ENCODE data around the gene SPAG17.

SPAG17 gene

GRCh38 chr1:118073648-118074435 lies 111.2 kb downstream of the SPAG17 start:
- Histone ChIP-seq H3K4me1 (ENCODE audit: control insufficient read depth, insufficient read depth, low read length) (no peaks in the 10 kb centered on the region), H3K9me3 (ENCODE audit: control insufficient read depth, low read length) (no peaks in the 10 kb centered on the region), H3K9ac (ENCODE audit: low read length) (no peak overlapping the region), H3K36me3 (ENCODE audit: control insufficient read depth, insufficient read depth, low read length, severe bottlenecking) (no peaks in the 10 kb centered on the region), H3K4me3 (ENCODE audit: low read length) (no peak overlapping the region), H3K27me3 (replicated peaks; ENCODE audit: control insufficient read depth, insufficient read depth, low read length) (no peaks in the 10 kb centered on the region)
- DNase-seq (ENCODE audit: low read depth) = peak; percentile 7

DNA sequence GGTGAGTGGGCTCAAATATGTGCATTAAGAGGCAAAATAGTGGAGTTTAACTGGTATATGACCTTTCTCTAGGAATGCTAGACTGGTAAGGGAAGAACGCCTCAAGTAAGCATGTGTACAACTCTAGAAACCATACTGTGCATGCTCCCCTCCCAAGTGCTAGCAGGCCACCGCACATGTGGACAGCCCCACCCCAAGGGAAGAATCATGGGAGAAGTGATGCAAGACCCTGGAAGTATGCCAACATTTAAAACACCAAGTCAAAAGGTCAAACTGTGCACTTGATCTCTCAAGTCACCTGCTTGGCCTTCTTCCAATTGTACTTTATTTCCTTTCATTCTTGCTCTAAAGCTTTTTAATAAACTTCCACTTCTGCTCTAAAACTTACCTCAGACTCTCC lies 135.0 kb downstream of the SPAG17 start:
- Histone ChIP-seq H3K9ac (ENCODE audit: low read length) (no peak overlapping the region), H3K27me3 (replicated peaks; ENCODE audit: control insufficient read depth, insufficient read depth, low read length) (no peaks in the 10 kb centered on the region), H3K4me3 (ENCODE audit: low read length) (no peak overlapping the region), H3K9me3 (ENCODE audit: control insufficient read depth, low read length) (no peaks in the 10 kb centered on the region), H3K36me3 (ENCODE audit: control insufficient read depth, insufficient read depth, low read length, severe bottlenecking) (no peaks in the 10 kb centered on the region), H3K4me1 (ENCODE audit: control insufficient read depth, insufficient read depth, low read length) (no peaks in the 10 kb centered on the region)
- DNase-seq (ENCODE audit: low read depth) = no peak

DNA sequence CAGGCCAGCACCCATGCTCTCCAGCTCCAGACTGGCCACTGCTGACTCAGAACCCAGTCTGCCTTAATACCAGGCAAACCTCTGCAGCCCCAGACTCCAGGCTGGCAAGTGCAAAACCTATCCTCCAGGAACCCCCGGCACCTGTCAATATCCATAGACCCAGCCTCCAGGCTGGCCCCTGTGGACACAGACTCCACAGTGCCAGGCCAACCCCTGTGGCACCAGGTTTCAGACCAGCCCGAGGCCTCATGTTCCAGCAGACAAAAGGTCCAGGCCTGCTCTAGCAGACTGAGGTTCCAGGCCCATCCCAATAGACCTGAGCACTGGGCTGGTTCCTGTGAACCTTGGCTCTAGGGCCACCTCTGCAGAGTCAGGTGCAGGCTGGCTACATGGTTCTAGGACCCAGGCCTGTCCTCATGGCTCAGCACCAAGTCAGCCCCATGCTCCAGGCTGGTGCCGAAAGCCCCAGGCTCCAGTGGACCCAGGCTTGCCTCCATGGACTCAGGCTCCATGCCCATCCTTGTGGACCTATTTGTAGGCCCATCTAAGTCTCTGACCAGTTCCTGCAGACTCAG lies 137.3 kb downstream of the SPAG17 start:
- no peaks in the 10 kb centered on the region for H3K4me1 ChIP-seq (ENCODE audit: control insufficient read depth, insufficient read depth, low read length)
- H3K36me3 ChIP-seq (ENCODE audit: control insufficient read depth, insufficient read depth, low read length, severe bottlenecking) = no peaks in the 10 kb centered on the region
- no peak overlapping the region for H3K9ac ChIP-seq (ENCODE audit: low read length)
- no peaks in the 10 kb centered on the region for H3K27me3 ChIP-seq (replicated peaks; ENCODE audit: control insufficient read depth, insufficient read depth, low read length)
- no peak overlapping the region for H3K4me3 ChIP-seq (ENCODE audit: low read length)
- no peak for DNase-seq (ENCODE audit: low read depth)
- H3K9me3 ChIP-seq (ENCODE audit: control insufficient read depth, low read length) = no peaks in the 10 kb centered on the region

DNA sequence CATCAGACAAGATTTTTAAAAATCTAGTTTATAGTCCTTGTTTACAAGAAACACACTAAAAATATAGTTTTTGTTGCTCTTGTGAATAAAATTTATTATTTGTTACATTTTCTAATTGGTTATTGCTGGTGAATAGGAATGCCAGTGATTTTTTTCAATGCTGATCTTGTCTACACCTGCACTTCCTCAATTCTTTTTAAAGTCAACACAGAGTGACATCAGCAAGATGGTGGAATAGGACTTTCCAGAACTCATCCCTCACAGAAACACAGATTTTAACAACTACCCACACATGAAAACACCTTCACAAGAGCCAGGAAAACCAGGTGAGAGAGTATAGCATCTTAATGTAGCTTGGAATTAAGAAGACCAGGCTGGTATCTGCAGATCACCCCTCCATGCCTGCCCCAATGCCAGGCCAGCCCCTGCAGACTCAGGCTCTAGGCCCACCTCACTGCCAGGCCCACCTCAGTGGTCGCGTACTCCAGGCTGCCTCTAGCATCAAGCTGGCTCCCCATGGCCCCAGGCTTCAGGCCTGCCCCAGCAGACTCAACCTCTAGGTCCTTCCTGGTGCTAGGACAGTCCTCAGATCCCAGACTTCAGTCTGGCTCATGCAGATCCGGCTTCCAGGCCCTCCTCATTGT lies 137.9 kb downstream of the SPAG17 start:
- Histone ChIP-seq H3K36me3 (ENCODE audit: control insufficient read depth, insufficient read depth, low read length, severe bottlenecking) (no peaks in the 10 kb centered on the region), H3K9ac (ENCODE audit: low read length) (no peak overlapping the region), H3K9me3 (ENCODE audit: control insufficient read depth, low read length) (no peaks in the 10 kb centered on the region), H3K27me3 (replicated peaks; ENCODE audit: control insufficient read depth, insufficient read depth, low read length) (no peaks in the 10 kb centered on the region), H3K4me1 (ENCODE audit: control insufficient read depth, insufficient read depth, low read length) (no peaks in the 10 kb centered on the region), H3K4me3 (ENCODE audit: low read length) (no peak overlapping the region)
- DNase-seq (ENCODE audit: low read depth) = no peak

DNA sequence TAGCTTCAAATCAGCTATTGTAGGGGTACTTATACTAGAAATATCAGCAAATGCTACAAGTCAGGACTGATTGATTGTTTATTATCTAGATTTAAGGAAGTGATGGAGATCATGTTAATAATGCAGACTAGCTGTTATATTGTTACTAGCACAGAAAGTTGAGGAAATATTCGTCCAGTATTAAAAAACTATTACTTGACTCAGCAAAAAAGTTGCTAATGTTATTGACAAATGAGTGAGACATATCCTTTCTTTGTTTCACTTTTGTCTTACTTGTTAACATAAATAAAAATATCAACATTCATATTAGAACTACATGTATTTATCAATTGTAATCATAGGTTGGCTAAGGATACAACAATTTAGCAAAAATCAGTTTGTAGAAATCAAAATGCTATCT lies 141.4 kb downstream of the SPAG17 start:
- Histone ChIP-seq H3K36me3 (ENCODE audit: control insufficient read depth, insufficient read depth, low read length, severe bottlenecking) (no peaks in the 10 kb centered on the region), H3K27me3 (replicated peaks; ENCODE audit: control insufficient read depth, insufficient read depth, low read length) (no peaks in the 10 kb centered on the region), H3K4me3 (ENCODE audit: low read length) (no peak overlapping the region), H3K9me3 (ENCODE audit: control insufficient read depth, low read length) (no peaks in the 10 kb centered on the region), H3K9ac (ENCODE audit: low read length) (no peak overlapping the region), H3K4me1 (ENCODE audit: control insufficient read depth, insufficient read depth, low read length) (no peaks in the 10 kb centered on the region)
- no peak for DNase-seq (ENCODE audit: low read depth)

DNA sequence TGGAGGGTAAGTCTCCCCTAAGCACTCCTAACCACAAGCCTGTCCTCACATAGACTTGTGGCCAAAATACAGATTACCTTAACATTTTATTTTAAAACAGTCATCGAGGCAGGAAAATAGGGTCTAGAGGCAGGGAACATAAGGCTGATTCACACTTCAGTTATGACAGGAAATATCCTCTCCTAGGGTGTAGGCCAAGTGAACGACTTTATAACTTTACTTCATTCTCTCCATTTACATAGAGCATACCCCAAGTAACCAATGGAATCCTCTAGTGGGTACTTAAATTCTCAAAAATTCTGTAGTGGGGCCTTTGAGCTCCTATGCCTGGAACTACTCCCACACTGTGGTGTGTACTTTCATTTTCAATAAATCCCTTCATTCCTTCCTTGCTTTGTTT lies 142.5 kb downstream of the SPAG17 start:
- Histone ChIP-seq H3K9ac (ENCODE audit: low read length) (no peak overlapping the region), H3K4me3 (ENCODE audit: low read length) (no peak overlapping the region), H3K4me1 (ENCODE audit: control insufficient read depth, insufficient read depth, low read length) (no peaks in the 10 kb centered on the region), H3K9me3 (ENCODE audit: control insufficient read depth, low read length) (no peaks in the 10 kb centered on the region), H3K36me3 (ENCODE audit: control insufficient read depth, insufficient read depth, low read length, severe bottlenecking) (no peaks in the 10 kb centered on the region), H3K27me3 (replicated peaks; ENCODE audit: control insufficient read depth, insufficient read depth, low read length) (no peaks in the 10 kb centered on the region)
- DNase-seq (ENCODE audit: low read depth) = no peak

DNA sequence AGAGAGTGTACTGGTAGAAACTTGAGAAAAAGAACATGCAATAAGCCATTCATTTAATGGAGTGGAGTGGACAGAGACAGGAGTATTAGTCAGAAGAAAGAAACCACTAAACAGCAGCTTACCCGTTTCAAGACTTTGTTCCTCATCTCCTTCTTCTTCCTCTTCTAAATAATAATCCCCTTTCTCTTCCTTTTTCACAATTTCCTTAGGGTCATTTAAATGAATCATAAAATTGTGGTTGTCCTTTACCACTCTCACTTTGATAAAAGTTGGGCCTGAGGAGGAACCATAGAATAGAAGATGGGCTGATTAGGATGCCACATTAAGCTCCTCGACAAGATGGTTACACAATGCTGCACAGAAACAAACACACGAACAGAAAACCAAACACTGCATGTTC lies 145.9 kb downstream of the SPAG17 start:
- Histone ChIP-seq H3K4me1 (ENCODE audit: control insufficient read depth, insufficient read depth, low read length) (no peaks in the 10 kb centered on the region), H3K9ac (ENCODE audit: low read length) (no peak overlapping the region), H3K36me3 (ENCODE audit: control insufficient read depth, insufficient read depth, low read length, severe bottlenecking) (no peaks in the 10 kb centered on the region), H3K9me3 (ENCODE audit: control insufficient read depth, low read length) (no peaks in the 10 kb centered on the region), H3K27me3 (replicated peaks; ENCODE audit: control insufficient read depth, insufficient read depth, low read length) (no peaks in the 10 kb centered on the region), H3K4me3 (ENCODE audit: low read length) (no peak overlapping the region)
- DNase-seq (ENCODE audit: low read depth) = no peak

- no peak for DNase-seq (ENCODE audit: low read depth)
- H3K9me3 ChIP-seq (ENCODE audit: control insufficient read depth, low read length) = no peaks in the 10 kb centered on the region
- no peak overlapping the region for H3K9ac ChIP-seq (ENCODE audit: low read length)
- no peaks in the 10 kb centered on the region for H3K27me3 ChIP-seq (replicated peaks; ENCODE audit: control insufficient read depth, insufficient read depth, low read length)
- no peak overlapping the region for H3K4me3 ChIP-seq (ENCODE audit: low read length)
- no peaks in the 10 kb centered on the region for H3K4me1 ChIP-seq (ENCODE audit: control insufficient read depth, insufficient read depth, low read length)
- no peaks in the 10 kb centered on the region for H3K36me3 ChIP-seq (ENCODE audit: control insufficient read depth, insufficient read depth, low read length, severe bottlenecking)
Measured at GRCh38 chr1:118032883-118033282, 152.1 kb downstream of the SPAG17 start.

DNA sequence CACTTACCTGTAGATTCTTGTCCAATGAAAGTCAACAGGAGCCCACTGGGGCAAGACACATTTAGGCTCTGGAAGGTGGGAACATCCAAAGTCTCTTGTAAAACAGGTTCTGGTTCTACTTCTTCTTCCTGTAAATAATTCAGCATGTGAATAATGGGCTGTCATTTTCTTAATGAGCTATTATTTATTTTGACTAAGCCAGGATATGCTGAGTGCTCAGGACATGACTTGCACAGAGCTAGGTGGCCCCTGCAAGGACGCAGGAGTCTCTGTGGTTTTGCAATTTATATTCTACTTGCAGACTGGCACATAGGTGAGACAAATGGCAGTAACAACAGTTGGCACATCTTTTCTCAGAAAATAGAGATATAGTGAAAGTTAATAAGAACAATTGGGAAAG lies 156.8 kb downstream of the SPAG17 start:
- Histone ChIP-seq H3K4me3 (ENCODE audit: low read length) (no peak overlapping the region), H3K27me3 (replicated peaks; ENCODE audit: control insufficient read depth, insufficient read depth, low read length) (no peaks in the 10 kb centered on the region), H3K4me1 (ENCODE audit: control insufficient read depth, insufficient read depth, low read length) (no peaks in the 10 kb centered on the region), H3K9ac (ENCODE audit: low read length) (no peak overlapping the region), H3K36me3 (ENCODE audit: control insufficient read depth, insufficient read depth, low read length, severe bottlenecking) (no peaks in the 10 kb centered on the region), H3K9me3 (ENCODE audit: control insufficient read depth, low read length) (no peaks in the 10 kb centered on the region)
- DNase-seq (ENCODE audit: low read depth) = no peak

- DNase-seq (ENCODE audit: low read depth) = no peak
- no peak overlapping the region for H3K4me3 ChIP-seq (ENCODE audit: low read length)
- no peak overlapping the region for H3K9ac ChIP-seq (ENCODE audit: low read length)
- no peaks in the 10 kb centered on the region for H3K36me3 ChIP-seq (ENCODE audit: control insufficient read depth, insufficient read depth, low read length, severe bottlenecking)
- no peaks in the 10 kb centered on the region for H3K27me3 ChIP-seq (replicated peaks; ENCODE audit: control insufficient read depth, insufficient read depth, low read length)
- H3K4me1 ChIP-seq (ENCODE audit: control insufficient read depth, insufficient read depth, low read length) = no peaks in the 10 kb centered on the region
- H3K9me3 ChIP-seq (ENCODE audit: control insufficient read depth, low read length) = no peaks in the 10 kb centered on the region
Measured at GRCh38 chr1:118023199-118023598, 161.8 kb downstream of the SPAG17 start.

DNA sequence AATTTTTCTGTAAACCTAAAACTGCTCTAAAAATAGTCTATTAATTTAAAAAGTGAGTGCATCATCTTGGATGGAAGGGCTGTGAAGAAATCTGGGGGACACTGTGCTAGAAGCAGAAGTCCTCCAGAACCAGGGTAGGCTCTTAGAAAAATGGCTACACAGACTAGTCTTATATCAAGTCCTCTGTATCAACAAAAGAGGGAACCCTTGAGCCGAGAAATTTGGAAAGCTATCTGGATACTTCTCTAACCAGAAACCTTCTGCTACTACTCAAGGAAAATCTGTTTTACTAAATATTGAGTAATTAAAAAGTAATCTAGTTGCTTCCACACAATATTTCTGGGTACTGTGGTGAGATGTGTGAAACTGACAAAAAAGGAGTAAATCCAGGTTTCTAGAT lies 163.4 kb downstream of the SPAG17 start:
- no peaks in the 10 kb centered on the region for H3K9me3 ChIP-seq (ENCODE audit: control insufficient read depth, low read length)
- no peaks in the 10 kb centered on the region for H3K36me3 ChIP-seq (ENCODE audit: control insufficient read depth, insufficient read depth, low read length, severe bottlenecking)
- no peak overlapping the region for H3K4me3 ChIP-seq (ENCODE audit: low read length)
- H3K9ac ChIP-seq (ENCODE audit: low read length) = no peak overlapping the region
- DNase-seq (ENCODE audit: low read depth) = no peak
- H3K27me3 ChIP-seq (replicated peaks; ENCODE audit: control insufficient read depth, insufficient read depth, low read length) = no peaks in the 10 kb centered on the region
- no peaks in the 10 kb centered on the region for H3K4me1 ChIP-seq (ENCODE audit: control insufficient read depth, insufficient read depth, low read length)
